Smooth muscle cell (in vitro differentiated cells): ENCODE results near the gene MYOM1. TPM values are rescaled to one million over a fixed set of nuclear protein-coding genes. Genes with fewer than 3 reads are reported as not detected.

Source experiments
- DNase-seq: peaks from one replicate; lab custom pipeline; 2025; ENCODE audit not compliant: unreplicated experiment; lab: John Stamatoyannopoulos, UW
- H2AFZ ChIP-seq: fragments of 200-600 bp; sonication (generic); 2 replicates; pipeline ENCODE4 v1.6.0; 2016; ENCODE audit warnings: antibody characterized with exemption, low read depth, mild to moderate bottlenecking
- H3F3A ChIP-seq: fragments of 200-600 bp; sonication (generic); 2 replicates; pipeline ENCODE4 v1.6.0; 2017; ENCODE audit warnings: antibody characterized with exemption, low read depth
- H3K27ac ChIP-seq: fragments of 200-600 bp; sonication (generic); 2 replicates; pipeline ENCODE4 v1.5.1; 2016; ENCODE audit warnings: low read depth, mild to moderate bottlenecking
- H3K27me3 ChIP-seq: fragments of 200-600 bp; sonication (generic); 2 replicates; pipeline ENCODE4 v1.6.1; 2016; ENCODE audit warnings: low read depth, mild to moderate bottlenecking
- H3K36me3 ChIP-seq: fragments of 200-600 bp; sonication (generic); 2 replicates; pipeline ENCODE4 v1.5.1; 2016; ENCODE audit warnings: low read depth
- H3K4me1 ChIP-seq: fragments of 200-600 bp; sonication (generic); 2 replicates; pipeline ENCODE4 v1.5.1; 2016; ENCODE audit warnings: low read depth
- H3K4me2 ChIP-seq: fragments of 200-600 bp; sonication (generic); 2 replicates; pipeline ENCODE4 v1.6.0; 2016; ENCODE audit warnings: mild to moderate bottlenecking
- H3K4me3 ChIP-seq: fragments of 200-600 bp; sonication (generic); 2 replicates; pipeline ENCODE4 v1.5.1; 2016; ENCODE audit warnings: mild to moderate bottlenecking
- H3K79me2 ChIP-seq: fragments of 200-600 bp; sonication (generic); 2 replicates; pipeline ENCODE4 v1.6.0; 2016; ENCODE audit warnings: low read depth, mild to moderate bottlenecking
- H3K9ac ChIP-seq: fragments of 200-600 bp; sonication (generic); 2 replicates; pipeline ENCODE4 v1.6.0; 2016; ENCODE audit warnings: low read depth
- H3K9me3 ChIP-seq: fragments of 200-600 bp; sonication (generic); replicated peaks from 2 replicates; pipeline ENCODE4 v1.5.1; 2016; ENCODE audit warnings: low read depth
- H4K20me1 ChIP-seq: fragments of 200-600 bp; sonication (generic); 2 replicates; pipeline ENCODE4 v1.6.0; 2016; ENCODE audit warnings: low read depth
- CTCF ChIP-seq: fragments of 200-600 bp; sonication (generic); IDR thresholded peaks from 2 replicates; pipeline ENCODE4 v1.5.1; 2017; ENCODE audit warnings: borderline replicate concordance, mild to moderate bottlenecking, antibody characterized with exemption; ENCODE audit not compliant: insufficient read depth, poor library complexity, severe bottlenecking
- WGBS: methylation state at CpG from one replicate; pipeline ENCODE4 v1.1.7; 2016; ENCODE audit warnings: low lambda C conversion rate; 5-methylcytosine and 5-hydroxymethylcytosine counted together
- polyA plus RNA-seq: library from polyadenylated mRNA; unstranded; fragments of >200 nt; fragmentation: Nextera tagmentation; extraction: Ambion mirVana; gene quantifications from 2 replicates; pipeline ENCODE4 v1.2.1, GENCODE V29; 2016
- total RNA-seq: library from RNA; depleted of rRNA; stranded (reverse); fragments of >200 nt; gene quantifications from 2 replicates; pipeline ENCODE4 v1.2.3, GENCODE V29; 2014

The MYOM1 gene
- total and polyA plus RNA-seq, 2 experiments from 2014 or later, result 0.40 to 0.87 TPM

DNA sequence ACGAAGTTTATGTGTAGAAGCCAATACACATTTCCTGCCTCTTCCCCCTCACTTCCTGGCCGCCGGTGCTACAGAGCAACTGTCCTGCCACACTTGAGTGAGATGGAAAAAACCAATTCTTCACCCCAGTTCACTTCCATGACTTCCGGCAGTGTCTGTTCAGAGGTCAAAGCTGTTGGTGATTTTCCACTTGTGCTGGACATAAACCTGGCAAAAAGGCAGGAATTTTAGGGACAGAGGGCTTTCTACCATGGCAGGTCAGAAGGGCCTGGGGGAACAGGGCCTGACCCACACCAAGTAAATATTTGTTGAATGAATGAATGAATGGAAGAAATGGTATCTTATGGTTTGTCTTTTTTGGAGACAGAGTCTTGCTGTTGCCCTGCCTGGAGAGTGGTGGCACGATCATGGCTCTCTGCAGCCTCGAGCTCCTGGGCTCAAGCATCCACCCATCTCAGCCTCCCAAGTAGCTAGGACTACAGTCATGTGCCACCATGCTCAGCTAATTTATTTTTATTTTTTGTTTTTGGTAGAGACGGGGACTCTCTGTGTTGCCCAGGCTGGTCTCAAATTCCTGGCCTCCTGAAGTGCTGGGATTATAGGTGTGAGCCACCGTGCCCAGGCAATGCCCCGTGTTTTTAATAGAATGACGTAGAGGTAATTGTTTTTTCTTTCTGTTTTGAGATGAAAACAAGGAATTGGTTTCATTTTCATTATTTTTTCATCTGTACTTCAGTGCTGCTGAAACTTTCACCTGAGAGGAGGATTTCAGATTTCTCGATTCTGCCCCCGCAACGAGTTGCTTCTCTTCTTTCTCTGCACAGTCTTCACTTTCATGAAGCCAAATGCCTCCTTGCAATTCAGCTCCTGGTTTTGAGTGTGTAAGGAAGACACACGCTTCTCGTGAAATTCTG lies 158.8 kb downstream of the MYOM1 start:
- no peak for DNase-seq
- WGBS, result 87% methylated on average over 15 of the region's 15 CpGs
- Histone ChIP-seq H3K4me1 (no peaks in the 10 kb centered on the region), H3K9ac (no peak overlapping the region), H3K79me2 (no peaks in the 10 kb centered on the region), H3K9me3 (no peaks in the 10 kb centered on the region), H3K36me3 (no peaks in the 10 kb centered on the region), H3K27ac (no peak overlapping the region), H3K27me3 (no peaks in the 10 kb centered on the region), H3F3A (peaks cover 9% of the 10 kb centered on the region), H4K20me1 (no peaks in the 10 kb centered on the region), H2AFZ (no peak overlapping the region), H3K4me3 (no peak overlapping the region), H3K4me2 (no peak overlapping the region)
- TF ChIP-seq CTCF, result no peak

GRCh38 chr18:3059272-3059671 lies 160.5 kb downstream of the MYOM1 start:
- no peak overlapping the region for H2AFZ ChIP-seq
- H3K27ac ChIP-seq, result no peak overlapping the region
- DNase-seq, result no peak
- no peak overlapping the region for H3K4me3 ChIP-seq
- no peaks in the 10 kb centered on the region for H3K79me2 ChIP-seq
- H3F3A ChIP-seq, result peaks cover 12% of the 10 kb centered on the region
- H3K27me3 ChIP-seq, result no peaks in the 10 kb centered on the region
- H3K9me3 ChIP-seq, result no peaks in the 10 kb centered on the region
- no peak overlapping the region for H3K4me2 ChIP-seq
- H3K36me3 ChIP-seq, result no peaks in the 10 kb centered on the region
- no peaks in the 10 kb centered on the region for H4K20me1 ChIP-seq
- WGBS, result 87% methylated on average over 3 of the region's 3 CpGs
- no peaks in the 10 kb centered on the region for H3K4me1 ChIP-seq
- H3K9ac ChIP-seq, result no peak overlapping the region
- TF ChIP-seq CTCF, result no peak

- no peaks in the 10 kb centered on the region for H3K9me3 ChIP-seq
- H3F3A ChIP-seq, result peaks cover 10% of the 10 kb centered on the region
- H4K20me1 ChIP-seq, result no peaks in the 10 kb centered on the region
- no peaks in the 10 kb centered on the region for H3K4me1 ChIP-seq
- no peaks in the 10 kb centered on the region for H3K79me2 ChIP-seq
- H3K27ac ChIP-seq, result no peak overlapping the region
- no peak overlapping the region for H3K4me2 ChIP-seq
- H3K27me3 ChIP-seq, result no peaks in the 10 kb centered on the region
- H3K36me3 ChIP-seq, result no peaks in the 10 kb centered on the region
- WGBS, result 85% methylated on average over 6 of the region's 6 CpGs
- no peak overlapping the region for H3K9ac ChIP-seq
- no peak overlapping the region for H3K4me3 ChIP-seq
- no peak overlapping the region for H2AFZ ChIP-seq
- DNase-seq, result no peak
- TF ChIP-seq CTCF, result no peak
Observed at GRCh38 chr18:3058328-3059191, 161.2 kb downstream of the MYOM1 start.
